Activated naive CD8-positive, alpha-beta T cell treated with anti-CD3 and anti-CD28 coated beads, Interleukin-2, amount 50 U/mL, for 16 hours (primary cell): Measurements from ENCODE around the gene KANSL1.
"Not testable (repeated sequence)": the region's sequence is repeated elsewhere in the genome, so short reads cannot be mapped to it uniquely, and the experiment has no call there.

Experiments
- DNase-seq: peaks from one replicate; pipeline ENCODE4 v3.0.0-alpha.2; 2020; ENCODE audit warnings: low read depth, low spot score

KANSL1 gene

GRCh38 chr17:46192189-46192438, 1.1 kb downstream of the KANSL1 start:
- no peak for DNase-seq

- DNase-seq: no peak
Measured at GRCh38 chr17:46191322-46192188, 1.7 kb downstream of the KANSL1 start.

- no peak for DNase-seq
Measured at GRCh38 chr17:46190763-46191162, 2.5 kb downstream of the KANSL1 start.

GRCh38 chr17:46186827-46187235, 6.4 kb downstream of the KANSL1 start:
- not testable (repeated sequence) for DNase-seq

- no peak for DNase-seq
Measured at GRCh38 chr17:46184696-46185095, 8.5 kb downstream of the KANSL1 start.

- not testable (repeated sequence) for DNase-seq
Measured at GRCh38 chr17:46183383-46183782, 9.8 kb downstream of the KANSL1 start.

- no peak for DNase-seq
Measured at GRCh38 chr17:46182961-46183360, 10.3 kb downstream of the KANSL1 start.

GRCh38 chr17:46181940-46182339, 11.3 kb downstream of the KANSL1 start:
- DNase-seq: no peak

- DNase-seq: not testable (repeated sequence)
Measured at GRCh38 chr17:46181316-46181715, 11.9 kb downstream of the KANSL1 start.

GRCh38 chr17:46180892-46181274, 12.3 kb downstream of the KANSL1 start:
- no peak for DNase-seq

GRCh38 chr17:46180185-46180891, 12.9 kb downstream of the KANSL1 start:
- not testable (repeated sequence) for DNase-seq

- DNase-seq: no peak
Measured at GRCh38 chr17:46179375-46179999, 13.7 kb downstream of the KANSL1 start.

GRCh38 chr17:46178550-46179214, 14.5 kb downstream of the KANSL1 start:
- DNase-seq: no peak

- DNase-seq: no peak
Measured at GRCh38 chr17:46176975-46177374, 16.3 kb downstream of the KANSL1 start.

GRCh38 chr17:46175891-46176290, 17.3 kb downstream of the KANSL1 start:
- DNase-seq: no peak

GRCh38 chr17:46173153-46173552, 20.1 kb downstream of the KANSL1 start:
- DNase-seq: no peak

- DNase-seq: no peak
Measured at GRCh38 chr17:46171939-46172338, 21.3 kb downstream of the KANSL1 start.

GRCh38 chr17:46170639-46171429, 22.4 kb downstream of the KANSL1 start:
- no peak for DNase-seq

GRCh38 chr17:46169913-46170638, 23.2 kb downstream of the KANSL1 start:
- no peak for DNase-seq

- DNase-seq: no peak
Measured at GRCh38 chr17:46167826-46168569, 25.2 kb downstream of the KANSL1 start.
